MG63 (cell line): ENCODE measurements around the gene ZFHX3. TPM values are rescaled to one million over a fixed set of nuclear protein-coding genes. Genes with fewer than 3 reads are reported as not detected.
"Not testable (repeated sequence)": the region's sequence is repeated elsewhere in the genome, so short reads cannot be mapped to it uniquely, and the experiment has no call there.

Experiments
- DNase-seq: peaks from one replicate; pipeline ENCODE4 v3.0.0-alpha.2; 2020
- H3K27me3 ChIP-seq: fragments of 250-450 bp; sonication (Bioruptor Pico); 2 replicates; pipeline ENCODE4 v1.5.1; 2020; ENCODE audit warnings: mild to moderate bottlenecking, moderate library complexity
- H3K36me3 ChIP-seq: fragments of 250-450 bp; sonication (Bioruptor Pico); 2 replicates; pipeline ENCODE4 v1.5.1; 2020; ENCODE audit warnings: mild to moderate bottlenecking, moderate library complexity
- H3K4me3 ChIP-seq: fragments of 250-450 bp; sonication (Bioruptor Pico); 2 replicates; pipeline ENCODE4 v1.5.1; 2020; ENCODE audit warnings: mild to moderate bottlenecking, moderate library complexity
- H3K9me3 ChIP-seq: fragments of 250-450 bp; sonication (Bioruptor Pico); 2 replicates; pipeline ENCODE4 v1.5.1; 2020; ENCODE audit warnings: mild to moderate bottlenecking, moderate library complexity
- total RNA-seq: library from RNA; depleted of rRNA; stranded (reverse); fragments of >200 nt; shearing (Covaris generic); gene quantifications from 2 replicates; pipeline ENCODE4 v1.2.3, GENCODE V29; 2014; ENCODE audit warnings: low replicate concordance; rRNA removed

The ZFHX3 gene
- 0.89 and 1.2 TPM in 2 replicates for total RNA-seq

GRCh38 chr16:73047536-73048291 is at the start of gene ZFHX3:
Gene ZFHX3 (minus strand): TSS chr16:73048128. CDS start chr16:72960145, 87,983 bp downstream.
- DNase-seq: peak; percentile 72
- Histone ChIP-seq H3K9me3 (no peaks in the 10 kb centered on the region), H3K4me3 (peak within 1 kb of the TSS; percentile 62), H3K36me3 (no peaks in the 10 kb centered on the region), H3K27me3 (no peaks in the 10 kb centered on the region)

GRCh38 chr16:73096510-73096909 is 48.6 kb upstream of the ZFHX3 start:
- no peaks in the 10 kb centered on the region for H3K27me3 ChIP-seq
- no peaks in the 10 kb centered on the region for H3K36me3 ChIP-seq
- no peaks in the 10 kb centered on the region for H3K9me3 ChIP-seq
- DNase-seq: no peak
- H3K4me3 ChIP-seq: no peak overlapping the region

- no peaks in the 10 kb centered on the region for H3K27me3 ChIP-seq
- no peaks in the 10 kb centered on the region for H3K36me3 ChIP-seq
- DNase-seq: no peak
- no peaks in the 10 kb centered on the region for H3K9me3 ChIP-seq
- H3K4me3 ChIP-seq: no peak overlapping the region
These were observed 48.0 kb upstream of the ZFHX3 start for GRCh38 chr16:73095885-73096421.

GRCh38 chr16:73095142-73095820 is 47.4 kb upstream of the ZFHX3 start:
- no peaks in the 10 kb centered on the region for H3K9me3 ChIP-seq
- H3K4me3 ChIP-seq: no peak overlapping the region
- no peak for DNase-seq
- H3K36me3 ChIP-seq: no peaks in the 10 kb centered on the region
- no peaks in the 10 kb centered on the region for H3K27me3 ChIP-seq

GRCh38 chr16:73094371-73094770 is 46.4 kb upstream of the ZFHX3 start:
- Histone ChIP-seq H3K36me3 (no peaks in the 10 kb centered on the region), H3K4me3 (no peak overlapping the region), H3K27me3 (no peaks in the 10 kb centered on the region), H3K9me3 (no peaks in the 10 kb centered on the region)
- no peak for DNase-seq

- Histone ChIP-seq H3K9me3 (no peaks in the 10 kb centered on the region), H3K36me3 (no peaks in the 10 kb centered on the region), H3K4me3 (no peak overlapping the region), H3K27me3 (no peaks in the 10 kb centered on the region)
- DNase-seq: peak; percentile 40
These were observed 45.5 kb upstream of the ZFHX3 start for GRCh38 chr16:73093146-73094144.

GRCh38 chr16:73092236-73092781 is 44.4 kb upstream of the ZFHX3 start:
- Histone ChIP-seq H3K4me3 (no peak overlapping the region), H3K9me3 (no peaks in the 10 kb centered on the region), H3K27me3 (no peaks in the 10 kb centered on the region), H3K36me3 (no peaks in the 10 kb centered on the region)
- DNase-seq: no peak

GRCh38 chr16:73091174-73091573 is 43.2 kb upstream of the ZFHX3 start:
- Histone ChIP-seq H3K36me3 (no peaks in the 10 kb centered on the region), H3K27me3 (no peaks in the 10 kb centered on the region), H3K4me3 (no peak overlapping the region), H3K9me3 (no peaks in the 10 kb centered on the region)
- DNase-seq: no peak

GRCh38 chr16:73089420-73089819 is 41.5 kb upstream of the ZFHX3 start:
- H3K4me3 ChIP-seq: no peak overlapping the region
- no peaks in the 10 kb centered on the region for H3K36me3 ChIP-seq
- no peak for DNase-seq
- no peaks in the 10 kb centered on the region for H3K27me3 ChIP-seq
- H3K9me3 ChIP-seq: no peaks in the 10 kb centered on the region; the same call in 1 of the 2 replicates

- Histone ChIP-seq H3K36me3 (no peaks in the 10 kb centered on the region), H3K9me3 (no peaks in the 10 kb centered on the region; the same call in 1 of the 2 replicates), H3K27me3 (no peaks in the 10 kb centered on the region), H3K4me3 (no peak overlapping the region)
- DNase-seq: no peak
These were observed 38.2 kb upstream of the ZFHX3 start for GRCh38 chr16:73086108-73086507.

GRCh38 chr16:73083271-73083670 is 35.3 kb upstream of the ZFHX3 start:
- no peaks in the 10 kb centered on the region for H3K27me3 ChIP-seq
- DNase-seq: no peak
- H3K9me3 ChIP-seq: no peaks in the 10 kb centered on the region; the same call in 1 of the 2 replicates
- no peaks in the 10 kb centered on the region for H3K36me3 ChIP-seq
- H3K4me3 ChIP-seq: no peak overlapping the region

- not testable (repeated sequence) for H3K4me3 ChIP-seq, H3K9me3 ChIP-seq, H3K27me3 ChIP-seq, H3K36me3 ChIP-seq
- DNase-seq: peak; percentile 73
These were observed 34.7 kb upstream of the ZFHX3 start for GRCh38 chr16:73082634-73083051.

GRCh38 chr16:73080931-73081330 is 33.0 kb upstream of the ZFHX3 start:
- no peak for DNase-seq
- H3K27me3 ChIP-seq: no peaks in the 10 kb centered on the region
- H3K36me3 ChIP-seq: no peaks in the 10 kb centered on the region
- no peak overlapping the region for H3K4me3 ChIP-seq
- H3K9me3 ChIP-seq: no peaks in the 10 kb centered on the region; the same call in 1 of the 2 replicates

GRCh38 chr16:73076324-73076810 is 28.4 kb upstream of the ZFHX3 start:
- Histone ChIP-seq H3K27me3 (no peaks in the 10 kb centered on the region), H3K4me3 (no peak overlapping the region), H3K36me3 (no peaks in the 10 kb centered on the region), H3K9me3 (no peaks in the 10 kb centered on the region)
- no peak for DNase-seq

- H3K27me3 ChIP-seq: no peaks in the 10 kb centered on the region
- no peak for DNase-seq
- H3K4me3 ChIP-seq: no peak overlapping the region
- no peaks in the 10 kb centered on the region for H3K36me3 ChIP-seq
- H3K9me3 ChIP-seq: no peaks in the 10 kb centered on the region
These were observed 26.5 kb upstream of the ZFHX3 start for GRCh38 chr16:73074382-73074781.

- H3K9me3 ChIP-seq, H3K36me3 ChIP-seq, DNase-seq, H3K4me3 ChIP-seq, H3K27me3 ChIP-seq: not testable (repeated sequence)
These were observed 24.1 kb upstream of the ZFHX3 start for GRCh38 chr16:73072051-73072450.
